Common myeloid progenitor, CD34-positive (primary cell): Measurements from ENCODE around the gene APCDD1L.

Experiments used
- CTCF ChIA-PET: fragments of 350-600 bp; sonication (Branson Sonifier 250); formaldehyde crosslinking; loops from one replicate; lab custom pipeline; 2021; ENCODE audit warnings: antibody characterized with exemption; lab: Charles Lee
- POLR2A ChIA-PET: fragments of 350-600 bp; sonication (Branson Sonifier 250); formaldehyde crosslinking; loops from one replicate; lab custom pipeline; 2021; ENCODE audit warnings: antibody characterized with exemption; lab: Charles Lee
- DNase-seq, 3 donors: peaks; one replicate each; pipeline versions ENCODE4 v3.0.0 to v3.0.0-alpha.2; 2013
- H3K27ac ChIP-seq, 2 experiments: 1 replicate in 1 of 2; 2 replicates in 1 of 2; pipeline ENCODE4 v1.7.0; 2013; ENCODE audit warnings: inconsistent platforms in 2 of 2, low read length in 2 of 2, mild to moderate bottlenecking in 2 of 2, low read depth in 1 of 2, moderate library complexity in 1 of 2; ENCODE audit not compliant: severe bottlenecking in 2 of 2, insufficient read depth in 1 of 2, poor library complexity in 1 of 2
- H3K27me3 ChIP-seq, 5 experiments: replicated peaks in 2 of 5; 1 replicate in 3 of 5; 2 replicates in 2 of 5; pipeline versions ENCODE4 v1.6.1 to v1.7.0; 2013; ENCODE audit warnings: low read length in 4 of 5, mild to moderate bottlenecking in 2 of 5, moderate library complexity in 2 of 5, inconsistent platforms in 1 of 5; ENCODE audit not compliant: insufficient read depth in 5 of 5, control insufficient read depth in 4 of 5
- H3K36me3 ChIP-seq, 4 experiments: 1 replicate in 2 of 4; 2 replicates in 2 of 4; pipeline versions ENCODE4 v1.6.1 to v1.7.0; 2013; ENCODE audit warnings: low read length in 3 of 4, control low read depth in 1 of 4, mild to moderate bottlenecking in 1 of 4; ENCODE audit not compliant: control insufficient read depth in 4 of 4, insufficient read depth in 4 of 4
- H3K4me1 ChIP-seq, 4 experiments: 1 replicate in 3 of 4; 2 replicates in 1 of 4; pipeline versions ENCODE4 v1.6.1 to v1.7.1; 2013; ENCODE audit warnings: low read length in 3 of 4, mild to moderate bottlenecking in 3 of 4, control low read depth in 1 of 4, inconsistent platforms in 1 of 4, moderate library complexity in 1 of 4; ENCODE audit not compliant: control insufficient read depth in 4 of 4, insufficient read depth in 4 of 4; ENCODE audit errors: control extremely low read depth in 1 of 4
- H3K4me3 ChIP-seq, 7 experiments: 1 replicate in 4 of 7; 2 replicates in 3 of 7; pipeline versions ENCODE4 v1.5.1 to v1.7.0; 2013; ENCODE audit warnings: mild to moderate bottlenecking in 7 of 7, low read length in 6 of 7, moderate library complexity in 6 of 7, inconsistent platforms in 2 of 7, low read depth in 2 of 7, control low read depth in 1 of 7; ENCODE audit not compliant: insufficient read depth in 4 of 7, control insufficient read depth in 1 of 7; ENCODE audit errors: extremely low read depth in 1 of 7
- H3K9me3 ChIP-seq, 5 experiments: 1 replicate in 4 of 5; 2 replicates in 1 of 5; pipeline versions ENCODE4 v1.6.1 to v1.7.1; 2013; ENCODE audit warnings: low read length in 4 of 5, mild to moderate bottlenecking in 2 of 5, inconsistent platforms in 1 of 5, low read depth in 1 of 5, moderate library complexity in 1 of 5; ENCODE audit not compliant: control insufficient read depth in 4 of 5, insufficient read depth in 2 of 5; ENCODE audit errors: control extremely low read depth in 1 of 5
- WGBS: methylation state at CpG from one replicate; pipeline ENCODE4 v1.1.5; 2013; ENCODE audit not compliant: insufficient coverage; 5-methylcytosine and 5-hydroxymethylcytosine counted together

Gene APCDD1L

DNA sequence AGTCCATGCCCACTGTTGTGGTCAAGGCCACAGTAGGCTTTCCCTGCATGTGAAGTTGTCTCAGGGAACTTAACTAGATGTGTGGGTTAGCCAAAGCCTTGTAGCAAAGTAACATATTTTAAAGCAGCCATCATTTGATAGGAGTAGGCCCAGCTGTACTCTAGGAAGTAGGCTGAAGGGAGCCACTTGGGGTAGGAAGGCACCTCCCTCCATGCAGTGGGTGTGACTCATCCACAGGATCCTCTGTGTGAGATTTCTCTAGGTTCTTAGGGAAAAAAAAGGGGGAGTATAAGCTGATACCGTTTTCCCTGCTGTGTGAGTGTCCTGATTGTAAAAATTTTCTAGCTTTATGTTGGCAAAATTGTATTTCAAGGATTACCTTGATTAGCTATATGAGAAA is 81.4 kb downstream of the APCDD1L start:
- Histone ChIP-seq H3K4me1 (peaks cover 0 to 17% (median 8%) of the 10 kb centered on the region in 4 experiments), H3K36me3 (peaks cover 0 to 28% (median 16%) of the 10 kb centered on the region in 4 experiments), H3K27ac (no peak overlapping the region), H3K27me3 (no peaks in the 10 kb centered on the region), H3K4me3 (no peak overlapping the region), H3K9me3 (no peaks in the 10 kb centered on the region)
- DNase-seq = peak in 1 of 3 donors; percentile 3
- ChIA-PET POLR2A (no interaction called here), CTCF (interaction anchor here (1.6 kb wide), 1 partner anchor 10 kb away, joined by 5 read pairs; no protein-coding TSS in a partner anchor)
- no CpG with 5 or more reads among the region's 1 CpG for WGBS

DNA sequence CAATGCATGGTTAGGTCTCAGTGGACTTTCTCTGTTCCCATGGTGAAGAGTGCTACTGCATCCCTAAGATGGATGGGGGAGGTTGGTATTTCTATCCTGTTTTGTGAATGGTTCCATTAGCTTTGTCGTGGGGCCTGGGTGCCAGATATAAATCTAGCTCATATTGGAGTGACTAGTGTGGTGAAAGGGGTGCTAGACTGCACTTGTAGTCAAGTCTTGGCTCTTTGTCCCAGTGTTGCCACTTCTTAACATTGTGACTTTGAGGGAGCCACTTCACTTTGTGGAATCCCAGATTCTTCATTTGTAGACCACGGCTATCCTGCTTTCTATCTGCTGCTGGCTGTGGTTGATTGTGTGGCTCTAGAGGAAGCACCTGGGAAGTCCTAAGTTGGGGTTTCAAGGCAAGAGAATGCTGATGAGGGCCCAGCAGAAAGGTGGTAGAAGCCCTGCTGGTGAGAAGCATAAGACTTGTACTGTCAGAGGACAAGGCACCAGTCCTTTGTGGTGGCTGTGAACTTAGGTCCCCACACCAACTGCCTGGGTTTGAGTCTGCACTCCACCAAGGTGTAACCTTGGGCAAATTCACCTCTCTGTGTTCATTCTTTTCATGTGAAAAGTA is 82.1 kb downstream of the APCDD1L start:
- H3K27ac ChIP-seq = no peak overlapping the region
- peaks cover 0 to 30% (median 18%) of the 10 kb centered on the region in 4 experiments for H3K36me3 ChIP-seq
- DNase-seq = peak; percentile 9 to 73 (median 60)
- peaks cover 0 to 17% (median 8%) of the 10 kb centered on the region in 4 experiments for H3K4me1 ChIP-seq
- WGBS = 65% methylated on average over 2 of the region's 2 CpGs
- CTCF ChIA-PET = interaction anchor here (1.5 to 1.6 kb wide), 2 partner anchors 9 to 196 kb away, joined by 3 to 5 read pairs; no protein-coding TSS in a partner anchor
- no peaks in the 10 kb centered on the region for H3K27me3 ChIP-seq
- no peaks in the 10 kb centered on the region for H3K9me3 ChIP-seq
- no peak overlapping the region for H3K4me3 ChIP-seq
- POLR2A ChIA-PET = interaction anchor here (0.8 kb wide), 1 partner anchor 14 kb away, joined by 3 read pairs; no protein-coding TSS in a partner anchor

- DNase-seq = no peak
- POLR2A ChIA-PET = interaction anchor here (0.8 kb wide), 1 partner anchor 13 kb away, joined by 3 read pairs; no protein-coding TSS in a partner anchor
Measured at GRCh38 chr20:58432186-58432954, 82.8 kb downstream of the APCDD1L start.

GRCh38 chr20:58431134-58431533 is 84.1 kb downstream of the APCDD1L start:
- H3K4me3 ChIP-seq = no peak overlapping the region
- no peak for DNase-seq
- H3K4me1 ChIP-seq = peaks cover 0 to 17% (median 8%) of the 10 kb centered on the region in 4 experiments
- ChIA-PET CTCF (interaction anchor here (2.6 kb wide), 1 partner anchor 10 kb away, joined by 7 read pairs; no protein-coding TSS in a partner anchor), POLR2A (no interaction called here)
- no CpG with 5 or more reads among the region's 2 CpGs for WGBS
- peaks cover 0 to 3% (median 2%) of the 10 kb centered on the region in 5 experiments for H3K9me3 ChIP-seq
- no peak overlapping the region for H3K27ac ChIP-seq
- no peaks in the 10 kb centered on the region for H3K27me3 ChIP-seq
- H3K36me3 ChIP-seq = peaks cover 0 to 34% (median 17%) of the 10 kb centered on the region in 4 experiments

More at GRCh38 chr20:58432186-58432954, 82.8 kb downstream of the APCDD1L start:
- H3K9me3 ChIP-seq = no peaks in the 10 kb centered on the region
- CTCF ChIA-PET = interaction anchor here (0.7 to 2.6 kb wide), 4 partner anchors 8 to 195 kb away, joined by 3 to 7 read pairs (median 4); no protein-coding TSS in a partner anchor
- H3K27ac ChIP-seq = no peak overlapping the region
- no peaks in the 10 kb centered on the region for H3K27me3 ChIP-seq
- H3K36me3 ChIP-seq = peaks cover 0 to 26% (median 16%) of the 10 kb centered on the region in 4 experiments
- H3K4me3 ChIP-seq = no peak overlapping the region
- peaks cover 0 to 17% (median 8%) of the 10 kb centered on the region in 4 experiments for H3K4me1 ChIP-seq
- WGBS = 93% methylated on average over 3 of the region's 3 CpGs

DNA sequence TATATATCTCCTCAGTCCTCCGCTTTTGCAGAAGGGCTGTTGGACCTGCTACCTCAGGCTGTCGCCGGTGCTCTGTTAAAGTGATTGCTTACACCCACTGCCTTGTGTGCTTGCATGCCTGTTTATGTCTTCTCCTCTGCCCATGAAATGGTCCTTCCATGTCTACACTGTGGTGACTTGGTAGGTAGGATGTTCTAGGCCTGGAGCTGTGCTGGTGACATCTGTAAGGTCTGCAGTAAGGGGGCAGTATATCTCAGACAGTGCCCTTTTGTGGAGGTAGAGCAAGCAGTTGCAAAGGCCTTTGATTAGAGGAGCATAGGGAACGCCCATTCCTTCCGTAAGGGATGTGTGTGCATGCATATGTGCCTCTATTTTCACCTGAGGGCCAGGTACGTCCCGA is 85.9 kb downstream of the APCDD1L start:
- CTCF ChIA-PET = no interaction called here

GRCh38 chr20:58428364-58428763 is 86.8 kb downstream of the APCDD1L start:
- Histone ChIP-seq H3K4me3 (no peak overlapping the region), H3K4me1 (peaks cover 0 to 12% (median 5%) of the 10 kb centered on the region in 4 experiments), H3K27ac (no peak overlapping the region), H3K27me3 (no peaks in the 10 kb centered on the region), H3K9me3 (peaks cover 0 to 3% (median 2%) of the 10 kb centered on the region in 5 experiments), H3K36me3 (peaks cover 4 to 35% (median 20%) of the 10 kb centered on the region in 4 experiments)
- 92% methylated on average over 2 of the region's 2 CpGs for WGBS
- DNase-seq = no peak
- ChIA-PET POLR2A (no interaction called here), CTCF (interaction anchor here (0.6 kb wide), 1 partner anchor 8 kb away, joined by 3 read pairs; no protein-coding TSS in a partner anchor)

More for the DNA sequence above, 85.9 kb downstream of the APCDD1L start:
- peaks cover 0 to 3% (median 2%) of the 10 kb centered on the region in 5 experiments for H3K9me3 ChIP-seq
- H3K27ac ChIP-seq = no peak overlapping the region
- H3K36me3 ChIP-seq = peaks cover 4 to 36% (median 21%) of the 10 kb centered on the region in 4 experiments
- no peaks in the 10 kb centered on the region for H3K27me3 ChIP-seq
- POLR2A ChIA-PET = no interaction called here
- no peak overlapping the region for H3K4me3 ChIP-seq
- no peak for DNase-seq
- H3K4me1 ChIP-seq = peaks cover 0 to 17% (median 8%) of the 10 kb centered on the region in 4 experiments
- 95% methylated on average over 7 of the region's 7 CpGs for WGBS
